Prostate gland (tissue), 2 donors: ENCODE results near the gene FASTKD1.
"Not testable (repeated sequence)": the region's sequence is repeated elsewhere in the genome, so short reads cannot be mapped to it uniquely, and the experiment has no call there.

ENCODE experiments used
- POLR2A ChIP-seq: fragments of 450-650 bp; IDR thresholded peaks from one replicate; pipeline ENCODE4 v1.6.1; 2016; ENCODE audit warnings: antibody characterized with exemption, mild to moderate bottlenecking
- POLR2AphosphoS5 ChIP-seq: sonication (generic); formaldehyde crosslinking; IDR thresholded peaks from one replicate; pipeline ENCODE4 v1.6.1; 2017; ENCODE audit warnings: antibody characterized with exemption
- TF ChIP-seq, protein P1 (sequence below), 4 experiments: fragments of 200-600 bp in 2 of 4; fragments of 450-650 bp in 2 of 4; sonication (generic) in 2 of 4; IDR thresholded peaks; 1 replicate in 3 of 4; 2 replicates in 1 of 4; pipeline ENCODE4 v1.5.1; 2016 to 2019; ENCODE audit warnings: antibody characterized with exemption in 4 of 4, mild to moderate bottlenecking in 2 of 4, moderate library complexity in 2 of 4

DNA sequence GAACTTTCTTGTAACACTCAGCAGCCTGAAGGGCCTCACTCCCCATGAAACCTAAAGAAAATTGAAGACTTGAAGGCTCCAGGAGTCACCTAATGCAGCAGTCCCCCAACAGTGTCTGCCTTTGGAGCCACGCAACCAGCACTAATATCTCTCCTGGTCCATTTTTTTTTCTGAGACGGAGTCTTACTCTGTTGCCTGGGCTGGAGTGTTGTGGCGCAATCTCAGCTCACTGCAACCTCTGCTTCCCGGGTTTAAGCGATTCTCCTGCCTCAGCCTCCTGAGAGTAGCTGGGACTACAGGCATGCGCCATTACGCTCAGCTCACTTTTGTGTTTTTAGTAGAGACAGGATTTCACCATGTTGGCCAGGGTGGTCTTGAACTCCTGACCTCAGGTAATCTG, 22.9 kb upstream of the FASTKD1 start:
- not testable (repeated sequence) for TF ChIP-seq POLR2A, POLR2AphosphoS5
- TF ChIP-seq, protein P1, sequence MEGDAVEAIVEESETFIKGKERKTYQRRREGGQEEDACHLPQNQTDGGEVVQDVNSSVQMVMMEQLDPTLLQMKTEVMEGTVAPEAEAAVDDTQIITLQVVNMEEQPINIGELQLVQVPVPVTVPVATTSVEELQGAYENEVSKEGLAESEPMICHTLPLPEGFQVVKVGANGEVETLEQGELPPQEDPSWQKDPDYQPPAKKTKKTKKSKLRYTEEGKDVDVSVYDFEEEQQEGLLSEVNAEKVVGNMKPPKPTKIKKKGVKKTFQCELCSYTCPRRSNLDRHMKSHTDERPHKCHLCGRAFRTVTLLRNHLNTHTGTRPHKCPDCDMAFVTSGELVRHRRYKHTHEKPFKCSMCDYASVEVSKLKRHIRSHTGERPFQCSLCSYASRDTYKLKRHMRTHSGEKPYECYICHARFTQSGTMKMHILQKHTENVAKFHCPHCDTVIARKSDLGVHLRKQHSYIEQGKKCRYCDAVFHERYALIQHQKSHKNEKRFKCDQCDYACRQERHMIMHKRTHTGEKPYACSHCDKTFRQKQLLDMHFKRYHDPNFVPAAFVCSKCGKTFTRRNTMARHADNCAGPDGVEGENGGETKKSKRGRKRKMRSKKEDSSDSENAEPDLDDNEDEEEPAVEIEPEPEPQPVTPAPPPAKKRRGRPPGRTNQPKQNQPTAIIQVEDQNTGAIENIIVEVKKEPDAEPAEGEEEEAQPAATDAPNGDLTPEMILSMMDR (IDR thresholded peaks at IDR 0.05), result not testable (repeated sequence)
